Lung (tissue), 12 donors: ENCODE data around the gene RIIAD1. TPM values are rescaled to one million over a fixed set of nuclear protein-coding genes. Genes with fewer than 3 reads are reported as not detected.

Experiments
- ATAC-seq: fragments of 200-7000 bp; cut with Tn5 transposase; one replicate; pipeline ENCODE4 v1.9.1; 2020; ENCODE audit warnings: moderate number of reproducible peaks; ENCODE audit not compliant: insufficient read depth, low FRiP score
- DNase-seq, 3 donors: peaks; one replicate each; pipeline ENCODE4 v3.0.0-alpha.2; 2013 to 2017
- H3K27ac ChIP-seq, 2 donors: one replicate each; pipeline ENCODE4 v1.5.1; 2013; ENCODE audit warnings: mild to moderate bottlenecking in 2 of 2, moderate library complexity in 2 of 2, control low read depth in 1 of 2, inconsistent platforms in 1 of 2, low read depth in 1 of 2, low read length in 1 of 2
- H3K27me3 ChIP-seq, 3 donors: one replicate each; pipeline ENCODE4 v1.5.1; 2013; ENCODE audit warnings: low read length in 2 of 3; ENCODE audit not compliant: control insufficient read depth in 3 of 3, insufficient read depth in 3 of 3
- H3K36me3 ChIP-seq, 4 donors: one replicate each; pipeline ENCODE4 v1.5.1; 2013; ENCODE audit warnings: low read length in 4 of 4, mild to moderate bottlenecking in 1 of 4, moderate library complexity in 1 of 4; ENCODE audit not compliant: control insufficient read depth in 4 of 4, insufficient read depth in 4 of 4
- H3K4me1 ChIP-seq, 5 donors: one replicate each; pipeline ENCODE4 v1.5.1; 2013; ENCODE audit warnings: low read length in 5 of 5, mild to moderate bottlenecking in 2 of 5, moderate library complexity in 1 of 5; ENCODE audit not compliant: control insufficient read depth in 5 of 5, insufficient read depth in 5 of 5
- H3K4me3 ChIP-seq: one replicate; pipeline ENCODE4 v1.5.1; 2013; ENCODE audit warnings: mild to moderate bottlenecking, control low read depth, moderate library complexity
- H3K9ac ChIP-seq, 2 donors: one replicate each; pipeline ENCODE4 v1.5.1; 2013; ENCODE audit warnings: low read length in 2 of 2, control low read depth in 1 of 2; ENCODE audit not compliant: insufficient read depth in 1 of 2
- H3K9me3 ChIP-seq, 4 donors: one replicate each; pipeline ENCODE4 v1.5.1; 2013; ENCODE audit warnings: low read length in 3 of 4, mild to moderate bottlenecking in 1 of 4, moderate library complexity in 1 of 4; ENCODE audit not compliant: control insufficient read depth in 4 of 4, insufficient read depth in 3 of 4
- whole genome bisulfite sequencing, 2 donors: extraction: QIAGEN DNeasy Blood & Tissue Kit; methylation state at CpG; one replicate each; pipeline ENCODE4 v1.1.7; 2013; 5-methylcytosine and 5-hydroxymethylcytosine counted together
- polyA plus RNA-seq, 2 donors: library from polyadenylated mRNA; stranded (reverse); fragments of 200-250 nt; gene quantifications; one replicate each; pipeline ENCODE4 v1.2.1, GENCODE V29; 2013
- total RNA-seq, 2 donors: library from RNA; depleted of rRNA in 1 of 2; stranded (reverse); fragments of >200 nt in 1 of 2; gene quantifications; one replicate each; pipeline ENCODE4 v1.2.1, GENCODE V29; 2014 to 2021
- TF ChIP-seq, protein P1 (sequence below): IDR thresholded peaks from 2 replicates; pipeline ENCODE4 v1.5.1; 2012; ENCODE audit warnings: mild to moderate bottlenecking; ENCODE audit errors: control extremely low read depth, extremely low read depth
- donor health status: control.
- donor health status: control.
- donor health status: Bipolar disorder and iron deficiency.
- donor health status: healthy.
- donor health status: DM: yes; HTN: yes; CAD: no.

The RIIAD1 gene
- total and polyA plus RNA-seq, 4 donors, result 8.6 to 17.1 (median 9.1) TPM

DNA sequence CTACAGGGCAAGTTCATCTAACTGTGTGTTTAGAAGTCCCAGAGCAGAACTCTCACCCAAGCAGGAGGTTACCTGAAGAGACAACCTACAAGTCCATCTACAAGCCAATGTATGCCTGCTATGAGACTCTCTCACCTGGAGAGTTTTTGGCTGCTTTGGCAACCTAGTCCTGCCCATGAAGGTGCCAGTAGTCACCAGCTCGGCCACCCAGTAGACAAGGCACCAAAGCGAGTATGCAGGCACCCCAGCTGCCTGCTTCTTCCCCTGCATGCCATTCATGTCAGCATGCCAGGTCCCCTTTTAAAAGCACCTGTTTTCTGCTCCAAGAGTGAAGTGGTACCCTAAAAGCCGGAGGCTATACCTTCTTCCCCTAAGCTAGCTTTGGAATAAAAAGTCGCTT is 20.2 kb downstream of the RIIAD1 start:
- DNase-seq (no peak), ATAC-seq (no peak)
- no peak overlapping the region for H3K27ac ChIP-seq
- peaks cover 0 to 4% (median 1%) of the 10 kb centered on the region in 4 donors for H3K9me3 ChIP-seq
- peaks cover 0 to 4% (median 0%) of the 10 kb centered on the region in 3 donors for H3K27me3 ChIP-seq
- 89 to 94% methylated on average over 4 of the region's 4 CpGs for WGBS, 2 donors
- H3K4me3 ChIP-seq, result no peak overlapping the region
- H3K4me1 ChIP-seq, result no peaks in the 10 kb centered on the region
- no peaks in the 10 kb centered on the region for H3K36me3 ChIP-seq
- TF ChIP-seq, protein P1, sequence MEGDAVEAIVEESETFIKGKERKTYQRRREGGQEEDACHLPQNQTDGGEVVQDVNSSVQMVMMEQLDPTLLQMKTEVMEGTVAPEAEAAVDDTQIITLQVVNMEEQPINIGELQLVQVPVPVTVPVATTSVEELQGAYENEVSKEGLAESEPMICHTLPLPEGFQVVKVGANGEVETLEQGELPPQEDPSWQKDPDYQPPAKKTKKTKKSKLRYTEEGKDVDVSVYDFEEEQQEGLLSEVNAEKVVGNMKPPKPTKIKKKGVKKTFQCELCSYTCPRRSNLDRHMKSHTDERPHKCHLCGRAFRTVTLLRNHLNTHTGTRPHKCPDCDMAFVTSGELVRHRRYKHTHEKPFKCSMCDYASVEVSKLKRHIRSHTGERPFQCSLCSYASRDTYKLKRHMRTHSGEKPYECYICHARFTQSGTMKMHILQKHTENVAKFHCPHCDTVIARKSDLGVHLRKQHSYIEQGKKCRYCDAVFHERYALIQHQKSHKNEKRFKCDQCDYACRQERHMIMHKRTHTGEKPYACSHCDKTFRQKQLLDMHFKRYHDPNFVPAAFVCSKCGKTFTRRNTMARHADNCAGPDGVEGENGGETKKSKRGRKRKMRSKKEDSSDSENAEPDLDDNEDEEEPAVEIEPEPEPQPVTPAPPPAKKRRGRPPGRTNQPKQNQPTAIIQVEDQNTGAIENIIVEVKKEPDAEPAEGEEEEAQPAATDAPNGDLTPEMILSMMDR, result no peak
- no peak overlapping the region for H3K9ac ChIP-seq

DNA sequence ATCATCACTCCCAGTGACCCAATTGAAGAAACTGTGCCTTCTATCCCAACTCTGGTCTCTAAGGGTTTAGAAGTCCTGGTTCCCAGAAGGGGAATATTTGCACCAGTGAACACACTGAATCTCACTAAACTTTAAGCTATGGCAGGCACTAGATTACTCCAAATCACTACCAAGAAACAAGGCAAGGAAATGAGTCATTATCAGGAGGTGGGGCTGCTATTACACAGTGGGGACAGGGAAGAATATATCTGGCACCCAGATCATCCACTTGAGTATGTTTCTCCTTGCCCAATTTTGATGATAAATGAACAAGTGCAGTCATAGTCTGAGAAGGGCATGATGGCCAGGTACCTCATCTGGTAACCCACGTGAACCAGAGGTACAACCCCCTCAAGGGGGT is 35.0 kb downstream of the RIIAD1 start:
- Histone ChIP-seq H3K9ac (no peak overlapping the region), H3K4me3 (no peak overlapping the region), H3K27ac (no peak overlapping the region), H3K36me3 (peaks cover 2 to 30% (median 13%) of the 10 kb centered on the region in 4 donors), H3K4me1 (no peaks in the 10 kb centered on the region), H3K9me3 (no peaks in the 10 kb centered on the region), H3K27me3 (no peaks in the 10 kb centered on the region)
- 71 to 91% methylated on average over 1 of the region's 1 CpG for WGBS, 2 donors
- no peak for DNase-seq
- no peak for ATAC-seq
- TF ChIP-seq, protein P1, result no peak

DNA sequence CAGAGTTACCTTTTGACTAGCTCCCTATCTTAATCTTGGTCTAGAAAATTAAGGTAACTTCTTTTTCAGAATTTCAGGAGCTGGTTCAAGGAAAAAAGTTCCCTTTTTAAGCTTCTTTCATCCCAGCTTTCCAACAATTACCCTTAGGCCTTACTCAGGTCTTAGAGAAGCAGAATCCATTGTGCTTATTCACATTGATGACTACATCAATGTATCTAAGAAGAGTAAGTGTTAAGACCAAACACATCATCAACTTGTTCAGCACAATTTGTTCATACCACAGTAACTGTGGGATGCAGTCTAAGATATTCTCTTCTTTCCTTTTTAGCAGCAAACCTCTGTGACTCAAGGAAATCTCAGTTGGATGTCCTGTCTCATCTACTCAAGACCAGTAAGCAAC is 37.9 kb downstream of the RIIAD1 start:
- no peak overlapping the region for H3K9ac ChIP-seq
- H3K4me1 ChIP-seq, result peaks cover 2 to 15% (median 5%) of the 10 kb centered on the region in 5 donors
- DNase-seq (no peak), ATAC-seq (no peak)
- TF ChIP-seq, protein P1, result no peak
- H3K27me3 ChIP-seq, result no peaks in the 10 kb centered on the region
- H3K4me3 ChIP-seq, result no peak overlapping the region
- H3K36me3 ChIP-seq, result peaks cover 10 to 37% (median 17%) of the 10 kb centered on the region in 4 donors
- no peak overlapping the region for H3K27ac ChIP-seq
- H3K9me3 ChIP-seq, result no peaks in the 10 kb centered on the region
